ENCODE measurements around the gene ATRN.

The ATRN gene

GRCh38 chr20:3660262-3661059 is 189.6 kb downstream of the ATRN start:
- DNase-seq, result no peak

- no peak for DNase-seq
These were observed 190.4 kb downstream of the ATRN start for GRCh38 chr20:3661060-3661813.

GRCh38 chr20:3661814-3662665 is 191.2 kb downstream of the ATRN start:
- DNase-seq, result no peak

- no peak for DNase-seq
These were observed 192.3 kb downstream of the ATRN start, which contains the start of gene GFRA4 for GRCh38 chr20:3663031-3663701. GFRA4 (minus strand) TSS chr20:3663399; CDS start chr20:3663399, 0 bp downstream.

- no peak for DNase-seq
These were observed 193.0 kb downstream of the ATRN start for GRCh38 chr20:3663858-3664257.

- DNase-seq, result no peak
These were observed 196.7 kb downstream of the ATRN start for GRCh38 chr20:3667434-3668037.

GRCh38 chr20:3669710-3670367 is 199.0 kb downstream of the ATRN start:
- DNase-seq, result no peak

GRCh38 chr20:3670511-3670910 is 199.7 kb downstream of the ATRN start:
- DNase-seq, result no peak

- no peak for DNase-seq
These were observed 200.1 kb downstream of the ATRN start for GRCh38 chr20:3670945-3671344.

GRCh38 chr20:3671986-3672546 is 201.2 kb downstream of the ATRN start:
- DNase-seq, result no peak

GRCh38 chr20:3672547-3673171 is 201.8 kb downstream of the ATRN start:
- DNase-seq, result no peak

GRCh38 chr20:3673221-3674070 is 202.6 kb downstream of the ATRN start:
- DNase-seq, result no peak

- no peak for DNase-seq
These were observed 203.6 kb downstream of the ATRN start for GRCh38 chr20:3674447-3674846.

GRCh38 chr20:3674995-3675900 is 204.4 kb downstream of the ATRN start:
- DNase-seq, result no peak

- no peak for DNase-seq
These were observed 206.9 kb downstream of the ATRN start for GRCh38 chr20:3677733-3678132.

GRCh38 chr20:3678198-3678597 is 207.4 kb downstream of the ATRN start:
- no peak for DNase-seq

- no peak for DNase-seq
These were observed 208.3 kb downstream of the ATRN start for GRCh38 chr20:3678856-3679720.
